ELF-1 (cell line): ENCODE data around the gene COL28A1.
A peak's percentile ranks its signal among the peaks of the same experiment; 100 is the strongest.

Source experiments
- DNase-seq: peaks from one replicate; pipeline ENCODE4 v3.0.0-alpha.2; 2016; ENCODE audit warnings: low read depth, low spot score

The COL28A1 gene

DNA sequence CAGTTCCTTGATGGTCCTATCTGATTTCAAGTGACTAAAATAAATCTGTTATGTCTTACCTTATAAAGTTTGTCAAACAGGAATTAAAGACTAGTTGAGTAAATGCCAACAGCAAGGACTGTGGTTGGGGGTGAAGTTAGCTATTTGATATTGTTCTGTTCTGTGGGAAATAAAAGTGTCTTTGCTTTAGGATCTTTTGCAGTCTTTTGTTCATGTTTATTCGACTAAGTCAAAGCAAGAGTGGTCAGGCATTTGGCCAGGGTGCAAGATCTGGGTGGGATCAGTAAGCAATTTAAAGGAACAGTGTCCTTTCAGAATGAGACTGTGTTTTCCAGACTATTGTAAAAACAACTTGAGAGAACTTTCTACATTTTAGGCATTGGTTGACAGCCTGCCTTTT lies at the start of gene COL28A1:
TSS of gene COL28A1 (minus strand) at position 183 of the 400 bp plus-strand sequence. CDS start 2,998 bp downstream, outside the sequence.
- DNase-seq, result no peak

DNA sequence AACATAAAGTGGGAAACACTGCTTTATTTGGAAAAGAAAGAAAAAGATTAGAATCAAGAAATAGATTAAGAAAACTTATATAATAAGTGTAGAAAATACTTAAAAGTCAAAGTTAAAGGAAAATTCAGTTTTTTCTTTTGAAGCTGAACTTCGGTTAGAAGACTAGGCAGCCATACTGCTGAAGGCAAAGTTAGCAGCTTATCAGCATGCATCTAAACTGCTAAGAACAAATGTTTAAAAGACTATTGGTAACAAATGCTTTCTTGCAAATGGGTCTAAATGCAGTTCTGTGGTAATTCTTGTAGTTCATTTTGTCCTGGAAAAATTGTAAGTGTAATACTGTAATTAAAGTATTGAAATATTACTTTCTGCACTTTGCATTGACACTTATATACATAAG lies 49.0 kb upstream of the COL28A1 start:
- DNase-seq, result no peak

DNA sequence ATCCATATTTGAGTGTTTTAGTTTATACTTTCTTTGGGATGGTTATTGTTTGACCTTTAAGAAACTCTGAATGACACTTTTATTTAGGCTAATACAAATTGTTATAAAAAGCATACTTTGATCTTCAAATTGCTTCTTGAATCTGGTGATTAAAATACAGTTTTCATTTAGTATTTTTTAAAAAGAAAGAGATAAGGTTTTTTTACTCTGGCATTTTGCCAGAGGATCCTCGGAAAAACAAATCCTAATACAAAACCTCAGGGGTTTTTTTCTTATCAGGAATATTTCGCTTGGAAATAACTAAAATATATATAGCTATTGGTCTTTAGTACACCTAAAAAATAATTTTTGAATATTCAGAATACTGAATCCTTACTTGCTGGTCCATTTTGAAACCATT lies 48.1 kb upstream of the COL28A1 start:
- no peak for DNase-seq

GRCh38 chr7:7582596-7582995 lies 46.9 kb upstream of the COL28A1 start:
- DNase-seq, result no peak

DNA sequence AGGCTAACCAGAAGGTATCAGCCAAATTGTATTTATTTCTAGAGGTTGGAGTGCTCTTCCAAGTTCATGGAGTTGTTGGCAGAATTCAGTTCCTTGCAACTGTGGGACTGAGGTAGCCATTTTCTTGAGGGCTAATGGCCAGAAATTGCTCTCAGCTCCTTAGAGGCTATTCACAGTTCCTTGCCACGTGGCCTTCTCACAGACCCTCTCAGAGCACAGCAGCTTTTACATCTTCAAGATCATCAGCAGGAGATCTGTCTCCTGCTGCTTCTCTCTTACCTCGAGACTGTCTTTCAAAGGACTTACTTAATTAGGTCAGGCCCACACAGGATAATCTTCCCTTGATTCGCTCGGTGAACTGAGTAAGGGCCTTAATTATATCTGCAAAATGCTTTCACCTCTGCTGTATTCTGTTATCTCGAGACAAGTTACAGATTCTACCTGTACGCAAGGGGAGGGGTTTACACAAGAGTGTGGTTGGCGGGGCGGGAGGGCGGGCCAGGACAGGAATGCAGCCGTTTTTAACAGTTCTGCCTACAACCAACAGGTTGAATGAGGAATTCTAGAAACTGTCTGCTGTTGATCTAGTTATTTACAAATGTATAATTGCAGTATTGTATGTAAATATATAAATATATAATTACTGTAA lies 46.0 kb upstream of the COL28A1 start:
- peak; percentile 81 for DNase-seq

- DNase-seq, result no peak
Observed at GRCh38 chr7:7579638-7580037, 44.0 kb upstream of the COL28A1 start.

DNA sequence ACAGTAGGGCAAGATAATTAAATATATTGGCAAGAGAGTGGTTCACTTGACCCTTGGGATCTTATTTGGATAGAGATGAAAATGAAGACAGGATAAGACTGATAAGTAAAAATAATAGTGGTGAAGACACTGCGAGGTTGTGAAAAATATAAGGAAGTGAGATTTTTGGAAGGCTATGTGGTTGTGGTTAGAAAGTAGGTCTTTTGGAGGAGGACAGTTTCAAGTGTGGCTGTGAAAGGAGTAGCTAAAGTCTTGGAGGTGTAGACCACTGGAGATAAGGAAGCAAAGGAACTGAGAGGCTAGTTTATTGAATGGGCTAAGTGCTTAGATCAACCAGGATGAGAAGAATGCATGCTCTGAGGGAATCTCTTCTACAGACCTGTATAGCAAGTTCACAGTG lies 42.2 kb upstream of the COL28A1 start:
- no peak for DNase-seq

DNA sequence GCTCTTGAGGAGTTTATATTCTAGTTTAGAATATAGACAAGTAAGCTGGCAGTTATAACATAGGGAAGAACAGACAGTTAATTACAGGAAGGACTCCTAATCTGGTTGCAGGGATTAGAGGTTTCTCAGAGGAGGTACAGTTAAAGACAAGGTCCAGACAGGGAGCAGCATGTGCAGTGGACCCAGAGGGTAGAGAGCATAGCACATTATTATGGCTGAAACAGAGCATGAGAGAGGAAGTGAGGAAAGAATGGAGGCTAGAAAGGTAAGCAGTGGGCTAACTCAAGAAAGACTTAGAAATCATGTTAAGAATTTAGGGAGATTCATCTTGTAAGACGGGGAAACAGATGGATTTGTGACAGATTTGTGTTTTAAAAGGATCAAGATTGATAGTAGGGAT lies 40.7 kb upstream of the COL28A1 start:
- DNase-seq, result no peak

- no peak for DNase-seq
Observed at GRCh38 chr7:7573701-7574100, 38.0 kb upstream of the COL28A1 start.

GRCh38 chr7:7570584-7570983 lies 34.9 kb upstream of the COL28A1 start:
- DNase-seq, result no peak

DNA sequence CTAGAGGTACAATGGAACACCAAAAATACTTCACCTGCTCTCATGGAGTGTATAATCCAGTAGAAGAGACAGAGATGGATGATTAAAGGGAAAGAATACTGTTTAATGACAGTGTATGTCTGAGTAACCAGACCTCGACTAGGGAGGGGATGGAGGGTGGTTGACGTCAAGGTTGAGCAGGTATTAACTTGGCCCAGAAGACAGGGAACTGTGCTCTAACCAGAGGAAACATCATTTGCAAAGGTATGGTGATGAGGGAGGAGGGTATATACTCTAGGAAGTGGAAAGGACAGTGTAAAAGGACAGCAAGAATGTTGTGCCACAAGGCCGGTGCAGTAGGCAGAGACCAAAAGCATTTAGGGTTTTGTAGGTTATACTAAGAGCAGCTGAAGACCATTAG lies 33.9 kb upstream of the COL28A1 start:
- no peak for DNase-seq

GRCh38 chr7:7569081-7569527 lies 33.4 kb upstream of the COL28A1 start:
- DNase-seq, result no peak

- no peak for DNase-seq
Observed at GRCh38 chr7:7568553-7568952, 32.9 kb upstream of the COL28A1 start.

- no peak for DNase-seq
Observed at GRCh38 chr7:7567898-7568531, 32.3 kb upstream of the COL28A1 start.

DNA sequence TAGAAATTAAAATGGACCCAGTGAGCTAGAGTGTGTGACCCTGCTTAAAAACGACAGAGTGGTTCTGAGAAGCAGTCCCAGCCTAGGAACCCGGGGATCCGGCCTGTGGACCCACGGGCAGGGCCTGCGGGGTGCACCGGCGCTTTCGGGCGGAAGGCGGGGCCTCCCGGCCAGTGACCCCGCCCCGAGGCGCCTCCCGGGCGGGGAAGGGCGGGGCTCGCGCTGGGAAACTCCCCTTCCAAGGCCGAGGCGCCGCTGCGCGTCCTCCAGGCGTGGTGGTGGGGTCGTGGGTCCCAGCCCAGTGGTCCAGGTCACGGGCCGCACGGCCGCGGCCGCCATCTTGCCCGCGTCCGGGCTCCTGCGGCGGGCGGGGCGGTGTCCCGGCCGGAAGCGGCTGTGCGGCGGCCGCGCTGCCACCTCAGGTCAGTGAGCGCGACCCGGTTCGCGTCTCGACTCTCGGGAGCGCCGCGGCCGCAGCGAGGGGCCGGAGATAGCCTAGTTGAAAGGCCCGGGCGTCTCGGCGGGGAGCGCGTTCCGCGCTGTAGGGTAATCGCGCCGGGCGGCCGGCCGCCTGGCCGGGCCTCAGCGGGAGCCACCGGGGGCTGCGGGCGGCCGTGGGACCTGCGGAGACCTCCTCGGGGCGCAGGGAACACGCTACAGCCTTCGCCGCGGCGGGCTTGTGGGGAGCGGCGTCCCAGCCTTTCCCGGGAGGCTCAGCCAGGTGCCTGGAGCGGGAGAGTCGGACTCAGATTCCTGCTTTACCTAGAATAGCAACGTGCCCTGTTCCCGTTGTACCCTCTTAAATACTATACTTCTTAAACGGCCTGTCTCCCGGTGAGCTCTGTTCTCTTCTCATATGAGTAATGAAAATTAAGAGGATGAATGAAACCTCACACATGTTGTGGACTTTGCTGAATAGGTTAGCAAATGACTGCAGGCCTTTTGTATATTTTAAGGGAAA lies 31.3 kb upstream of the COL28A1 start, which contains the start of gene MIOS:
TSS of gene MIOS (plus strand) at position 234 of the 961 bp plus-strand sequence. CDS start 5,592 bp downstream, outside the sequence.
- peak; percentile 83 for DNase-seq

GRCh38 chr7:7565746-7566650 lies 30.3 kb upstream of the COL28A1 start:
- peak; percentile 55 for DNase-seq

- no peak for DNase-seq
Observed at GRCh38 chr7:7565018-7565680, 29.5 kb upstream of the COL28A1 start.

GRCh38 chr7:7564323-7564780 lies 28.7 kb upstream of the COL28A1 start:
- DNase-seq, result peak; percentile 49

GRCh38 chr7:7563813-7564212 lies 28.1 kb upstream of the COL28A1 start:
- no peak for DNase-seq

DNA sequence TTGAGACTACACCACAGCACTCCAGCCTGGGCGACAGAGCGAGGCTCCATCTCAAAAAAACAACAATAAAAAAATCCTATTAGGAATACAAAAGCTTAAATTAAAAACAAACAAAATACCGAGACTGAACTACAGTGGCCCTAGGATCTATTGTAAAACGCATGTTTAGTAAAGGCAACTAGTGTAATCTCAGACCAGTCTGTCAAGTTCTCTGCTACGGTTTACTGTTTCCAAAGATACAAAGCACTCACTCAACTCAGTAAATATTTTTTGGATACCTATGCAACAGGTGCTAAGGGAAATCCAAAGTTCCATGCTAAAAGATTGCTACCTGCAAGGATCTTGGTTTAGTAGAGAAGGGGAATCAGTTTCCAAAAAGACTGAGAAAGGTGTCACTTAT lies 27.6 kb upstream of the COL28A1 start:
- DNase-seq, result no peak
